Hindlimb muscle (tissue), 1 donor: Measurements from ENCODE around the gene LRRC8C. TPM values are rescaled to one million over a fixed set of nuclear protein-coding genes. Genes with fewer than 3 reads are reported as not detected.

Experiments
- DNase-seq: peaks from one replicate; pipeline ENCODE4 v3.0.0-alpha.2; 2013
- polyA plus RNA-seq: library from polyadenylated mRNA; unstranded; fragments of 120-200 nt; gene quantifications from one replicate; pipeline ENCODE4 v1.2.1, GENCODE V29; 2013; ENCODE audit not compliant: insufficient read length

The LRRC8C gene
- polyA plus RNA-seq, 1 donor, result 6.5 TPM

GRCh38 chr1:89737985-89738510 is 105.1 kb downstream of the LRRC8C start:
- no peak for DNase-seq

- DNase-seq, result peak; percentile 62
Observed at GRCh38 chr1:89739013-89739843, 106.3 kb downstream of the LRRC8C start.

GRCh38 chr1:89739844-89740216 is 106.9 kb downstream of the LRRC8C start:
- DNase-seq, result no peak

- DNase-seq, result no peak
Observed at GRCh38 chr1:89743788-89744187, 110.9 kb downstream of the LRRC8C start.

GRCh38 chr1:89746424-89747149 is 113.7 kb downstream of the LRRC8C start:
- DNase-seq, result no peak

GRCh38 chr1:89753761-89754160 is 120.8 kb downstream of the LRRC8C start:
- no peak for DNase-seq

- DNase-seq, result no peak
Observed at GRCh38 chr1:89754518-89754917, 121.6 kb downstream of the LRRC8C start.

- DNase-seq, result no peak
Observed at GRCh38 chr1:89755591-89755990, 122.7 kb downstream of the LRRC8C start.

- no peak for DNase-seq
Observed at GRCh38 chr1:89757532-89757931, 124.6 kb downstream of the LRRC8C start.

- no peak for DNase-seq
Observed at GRCh38 chr1:89758156-89758555, 125.2 kb downstream of the LRRC8C start.

- no peak for DNase-seq
Observed at GRCh38 chr1:89759036-89759435, 126.1 kb downstream of the LRRC8C start.

- no peak for DNase-seq
Observed at GRCh38 chr1:89760496-89760895, 127.6 kb downstream of the LRRC8C start.

GRCh38 chr1:89761338-89761737 is 128.4 kb downstream of the LRRC8C start:
- DNase-seq, result no peak

GRCh38 chr1:89761901-89762300 is 129.0 kb downstream of the LRRC8C start:
- DNase-seq, result no peak

- no peak for DNase-seq
Observed at GRCh38 chr1:89762386-89762778, 129.5 kb downstream of the LRRC8C start.

- peak; percentile 89 for DNase-seq
Observed at GRCh38 chr1:89762779-89763648, 130.1 kb downstream of the LRRC8C start.

- no peak for DNase-seq
Observed at GRCh38 chr1:89763649-89763986, 130.7 kb downstream of the LRRC8C start.

- no peak for DNase-seq
Observed at GRCh38 chr1:89765774-89766173, 132.9 kb downstream of the LRRC8C start.

- DNase-seq, result no peak
Observed at GRCh38 chr1:89767618-89768017, 134.7 kb downstream of the LRRC8C start.
